Bone marrow (tissue), 2 donors: ENCODE results near the gene DOCK11.
"Not testable (repeated sequence)": the region's sequence is repeated elsewhere in the genome, so short reads cannot be mapped to it uniquely, and the experiment has no call there.

Source experiments
- DNase-seq, 2 donors: peaks; one replicate each; lab custom pipeline; 2025; lab: John Stamatoyannopoulos, UW

Gene DOCK11

GRCh38 chrX:118495061-118495921 is at the start of gene DOCK11:
TSS of gene DOCK11 (plus strand) at chrX:118495815. CDS start at chrX:118495972, 157 bp downstream.
- peak; percentile 39 to 79 for DNase-seq

GRCh38 chrX:118448273-118448783 is 47.3 kb upstream of the DOCK11 start:
- DNase-seq: no peak

- no peak for DNase-seq
Measured at GRCh38 chrX:118455013-118455412, 40.6 kb upstream of the DOCK11 start.

- DNase-seq: peak in 1 of 2 donors; percentile 13
Measured at GRCh38 chrX:118459494-118459893, 36.1 kb upstream of the DOCK11 start.

GRCh38 chrX:118464501-118464900 is 31.1 kb upstream of the DOCK11 start:
- DNase-seq: no peak

- DNase-seq: peak in 1 of 2 donors; percentile 62
Measured at GRCh38 chrX:118468122-118468521, 27.5 kb upstream of the DOCK11 start.

GRCh38 chrX:118470721-118471347 is 24.8 kb upstream of the DOCK11 start:
- not testable (repeated sequence) for DNase-seq

GRCh38 chrX:118474586-118474985 is 21.0 kb upstream of the DOCK11 start:
- no peak for DNase-seq

- DNase-seq: no peak
Measured at GRCh38 chrX:118475903-118476302, 19.7 kb upstream of the DOCK11 start.

- no peak for DNase-seq
Measured at GRCh38 chrX:118480172-118480571, 15.4 kb upstream of the DOCK11 start.

GRCh38 chrX:118482384-118482783 is 13.2 kb upstream of the DOCK11 start:
- DNase-seq: not testable (repeated sequence)

- DNase-seq: no peak
Measured at GRCh38 chrX:118484216-118484903, 11.3 kb upstream of the DOCK11 start.

- not testable (repeated sequence) for DNase-seq
Measured at GRCh38 chrX:118486693-118487092, 8.9 kb upstream of the DOCK11 start.

- DNase-seq: no peak
Measured at GRCh38 chrX:118493016-118493415, 2.6 kb upstream of the DOCK11 start.

GRCh38 chrX:118493653-118494297 is 1.8 kb upstream of the DOCK11 start:
- DNase-seq: no peak

- peak; percentile 16 to 18 for DNase-seq
Measured at GRCh38 chrX:118495958-118496762, 545 bp downstream of the DOCK11 start.

- DNase-seq: no peak
Measured at GRCh38 chrX:118496763-118497079, 1.1 kb downstream of the DOCK11 start.

GRCh38 chrX:118497180-118497818 is 1.7 kb downstream of the DOCK11 start:
- DNase-seq: no peak

- no peak for DNase-seq
Measured at GRCh38 chrX:118498351-118498750, 2.7 kb downstream of the DOCK11 start.

GRCh38 chrX:118498755-118499154 is 3.1 kb downstream of the DOCK11 start:
- no peak for DNase-seq

- DNase-seq: no peak
Measured at GRCh38 chrX:118499295-118499694, 3.7 kb downstream of the DOCK11 start.
